Astrocyte of the cerebellum (primary cell): Measurements from ENCODE around the gene SRSF9.

Experiments
- DNase-seq: peaks from one replicate; pipeline ENCODE4 v3.0.0-alpha.2; 2011; ENCODE audit warnings: low read depth
- H3K4me3 ChIP-seq: 2 replicates; pipeline ENCODE4 v1.5.1; 2011; ENCODE audit warnings: mild to moderate bottlenecking, low read depth, low read length, moderate library complexity
- CTCF ChIP-seq: IDR thresholded peaks from 2 replicates; pipeline ENCODE4 v1.5.1; 2012; ENCODE audit warnings: low read length, low read depth, moderate library complexity, mild to moderate bottlenecking; ENCODE audit errors: missing control alignments
- in situ Hi-C: cut with HindIII; loops from 2 replicates; pipeline ENCODE4 v1.10.0; 2017; ENCODE audit warnings: low sequenced_read_pairs

SRSF9 gene

DNA sequence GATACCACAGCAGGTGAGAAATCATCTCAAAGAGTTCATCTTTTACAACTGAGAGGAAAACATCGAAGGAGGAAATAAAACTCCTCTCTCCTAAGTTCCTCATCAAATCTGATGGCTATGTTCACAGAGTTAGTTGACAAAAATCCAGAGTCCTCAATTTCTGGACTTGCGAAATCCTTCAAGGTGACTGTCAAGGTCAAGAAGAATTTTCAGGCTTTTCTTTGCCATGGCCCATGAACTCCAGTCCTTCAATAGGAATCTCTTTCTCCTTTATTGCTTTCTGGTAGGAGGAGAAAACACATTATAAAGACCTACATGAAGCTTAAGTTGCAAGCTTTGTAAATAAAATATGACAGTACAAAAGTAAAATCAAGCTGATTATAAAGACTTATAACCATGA is 24.9 kb downstream of the SRSF9 start:
- no peak for DNase-seq
- TF ChIP-seq CTCF: no peak
- in situ Hi-C loops: no loop called here
- H3K4me3 ChIP-seq: no peak overlapping the region

DNA sequence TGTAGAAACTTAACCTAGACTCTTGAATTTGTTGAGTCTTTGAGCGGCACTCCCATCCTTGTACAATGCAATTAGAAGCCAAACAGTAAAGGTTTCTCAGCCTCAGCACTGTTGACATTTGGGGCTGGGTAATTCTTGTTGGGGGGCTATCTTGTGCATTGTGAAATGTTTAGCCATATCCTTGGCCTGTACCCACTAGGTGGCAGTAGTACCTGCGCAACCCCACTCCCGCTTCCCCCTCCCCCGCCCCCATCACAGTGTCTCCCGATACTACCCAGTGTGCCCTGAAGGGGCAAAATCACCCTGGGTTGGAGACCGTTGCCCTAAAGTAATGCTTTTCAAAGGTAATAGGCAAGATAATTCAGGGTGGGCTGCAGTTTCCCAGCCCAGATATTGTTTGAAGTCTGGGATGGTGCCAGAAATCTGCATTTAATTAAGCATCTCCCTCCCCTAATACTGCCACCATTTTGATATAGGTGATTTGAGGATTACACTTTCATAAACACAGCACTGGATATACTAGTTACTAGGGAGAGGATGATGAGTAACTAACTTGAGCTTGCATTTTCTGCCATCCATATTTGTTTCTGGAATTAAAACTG is 29.8 kb downstream of the SRSF9 start:
- peak; percentile 29 for DNase-seq
- H3K4me3 ChIP-seq: no peak overlapping the region
- TF ChIP-seq CTCF: peak; percentile 60
- in situ Hi-C loops: no loop called here

- in situ Hi-C loops: no loop called here
- DNase-seq: no peak
- TF ChIP-seq CTCF: no peak
- H3K4me3 ChIP-seq: peak overlapping the region; percentile 66
Measured at GRCh38 chr12:120438495-120439198, 30.9 kb downstream of the SRSF9 start.

GRCh38 chr12:120437735-120438494 is 31.6 kb downstream of the SRSF9 start, which contains the start of gene COX6A1:
Gene COX6A1 (plus strand): TSS chr12:120438113. CDS start chr12:120438127, 14 bp downstream.
- H3K4me3 ChIP-seq: peak within 1 kb of the TSS; percentile 66
- DNase-seq: peak; percentile 96
- TF ChIP-seq CTCF: no peak
- in situ Hi-C loops: no loop called here

- TF ChIP-seq CTCF: no peak
- DNase-seq: no peak
- in situ Hi-C loops: no loop called here
- H3K4me3 ChIP-seq: no peak overlapping the region
Measured at GRCh38 chr12:120432772-120433525, 36.6 kb downstream of the SRSF9 start.

DNA sequence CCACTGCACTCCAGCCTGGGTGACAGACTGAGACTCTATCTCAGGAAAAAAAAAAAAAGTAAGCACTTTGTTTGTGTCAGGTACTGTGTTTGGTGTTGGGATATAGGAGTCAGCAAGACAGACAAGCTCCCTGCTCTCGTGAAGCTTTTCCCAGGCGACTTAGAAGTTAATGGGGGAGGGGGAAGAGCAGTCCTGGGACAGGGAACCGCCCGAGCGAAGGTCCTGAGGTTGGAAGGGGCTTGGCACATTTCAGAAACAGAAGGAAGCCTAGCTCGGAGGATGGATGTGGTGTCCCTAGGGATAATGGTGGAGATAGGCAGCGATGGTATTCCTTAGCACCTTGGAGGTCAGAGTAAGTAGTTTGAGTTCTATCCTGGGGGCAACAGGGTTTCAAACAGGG is 40.2 kb downstream of the SRSF9 start:
- no peak overlapping the region for H3K4me3 ChIP-seq
- DNase-seq: no peak
- no peak for TF ChIP-seq CTCF
- in situ Hi-C loops: no loop called here
